HCT116 (cell line): ENCODE measurements around the gene GNG4. TPM values are rescaled to one million over a fixed set of nuclear protein-coding genes. Genes with fewer than 3 reads are reported as not detected.

Source experiments
- ATAC-seq: fragments of 200-7000 bp; cut with Tn5 transposase; 2 replicates; pipeline ENCODE4 v1.9.1; 2020; ENCODE audit warnings: mild to moderate bottlenecking, moderate library complexity
- BruUV-seq: library from RNA; stranded (reverse); fragments of 400-500 nt; replicated peaks from 2 replicates; lab custom pipeline; 2021; lab: Mats Ljungman, UMichigan
- CTCF ChIA-PET: fragments of 300-600 bp; sonication (Branson Sonifier 250); formaldehyde crosslinking; loops from one replicate; lab custom pipeline; 2021; ENCODE audit warnings: antibody characterized with exemption; lab: Charles Lee
- POLR2A ChIA-PET: fragments of 300-600, 350-600 bp; sonication (Branson Sonifier 250); formaldehyde crosslinking; loops from one replicate; lab custom pipeline; 2021; ENCODE audit warnings: antibody characterized with exemption; lab: Charles Lee
- RAD21 ChIA-PET, 2 experiments: fragments of 300-600 bp; sonication (Branson Sonifier 250); formaldehyde crosslinking; loops; one replicate each; lab custom pipeline; 2023; ENCODE audit warnings: low total read pairs in 2 of 2; ENCODE audit not compliant: uncharacterized antibody in 2 of 2, unreplicated experiment in 2 of 2, low non-redundant PET in 1 of 2; lab: Charles Lee
- DNase-seq: peaks from one replicate; pipeline ENCODE4 v3.0.0-alpha.2; 2010; ENCODE audit warnings: low read depth, low spot score
- H2AFZ ChIP-seq: fragments of 200-600 bp; shearing (Covaris generic), sonication (generic); 2 replicates; pipeline ENCODE4 v1.6.1; 2017; ENCODE audit warnings: low read depth, mixed run types, mixed read lengths, antibody characterized with exemption, low read length; ENCODE audit not compliant: poor library complexity, severe bottlenecking
- H3K27ac ChIP-seq: 2 replicates; pipeline ENCODE4 v1.5.1; 2012; ENCODE audit warnings: low read depth, low read length
- H3K27me3 ChIP-seq: fragments of 200-600 bp; sonication (generic); 2 replicates; pipeline ENCODE4 v1.6.1; 2016; ENCODE audit warnings: mixed run types, low read length, mixed read lengths; ENCODE audit not compliant: insufficient read depth
- H3K36me3 ChIP-seq, 2 experiments: fragments of 200-500 bp in 1 of 2; fragments of 200-600 bp in 1 of 2; sonication (Bioruptor generic) in 1 of 2; sonication (generic) in 1 of 2; 2 replicates each; pipeline versions ENCODE4 v1.5.1 to v1.6.1; 2014 to 2016; ENCODE audit warnings: low read length in 2 of 2, inconsistent platforms in 1 of 2, mixed read lengths in 1 of 2, mixed run types in 1 of 2; ENCODE audit not compliant: insufficient read depth in 2 of 2, control insufficient read depth in 1 of 2
- H3K4me1 ChIP-seq, 2 experiments: fragments of 200-600 bp in 1 of 2; sonication (generic) in 1 of 2; 2 replicates each; pipeline versions ENCODE4 v1.5.1 to v1.6.1; 2012 to 2017; ENCODE audit warnings: low read length in 2 of 2, inconsistent platforms in 1 of 2, mild to moderate bottlenecking in 1 of 2, mixed read lengths in 1 of 2, mixed run types in 1 of 2, moderate library complexity in 1 of 2; ENCODE audit not compliant: insufficient read depth in 2 of 2, control insufficient read depth in 1 of 2
- H3K4me2 ChIP-seq: fragments of 200-600 bp; sonication (generic); 2 replicates; pipeline ENCODE4 v1.6.1; 2017; ENCODE audit warnings: mixed run types, low read length, mixed read lengths
- H3K4me3 ChIP-seq, 2 experiments: fragments of 200-600 bp in 1 of 2; sonication (generic) in 1 of 2; replicated peaks in 1 of 2; 2 replicates each; pipeline ENCODE4 v1.5.1; 2011 to 2016; ENCODE audit warnings: low read length in 2 of 2, control low read depth in 1 of 2, low read depth in 1 of 2, mild to moderate bottlenecking in 1 of 2, mixed read lengths in 1 of 2, mixed run types in 1 of 2
- H3K79me2 ChIP-seq: fragments of 200-600 bp; sonication (generic); 2 replicates; pipeline ENCODE4 v1.6.1; 2017; ENCODE audit warnings: mild to moderate bottlenecking, mixed run types, low read length, moderate library complexity, mixed read lengths; ENCODE audit not compliant: insufficient read depth
- H3K9ac ChIP-seq: fragments of 200-600 bp; sonication (generic); 2 replicates; pipeline ENCODE4 v1.6.1; 2016; ENCODE audit warnings: low read length, mixed read lengths
- H3K9me2 ChIP-seq: fragments of 200-600 bp; sonication (generic), shearing (Covaris generic); 2 replicates; pipeline ENCODE4 v1.6.1; 2017; ENCODE audit warnings: mixed run types, mild to moderate bottlenecking, moderate library complexity; ENCODE audit not compliant: insufficient read depth
- H3K9me3 ChIP-seq, 2 experiments: fragments of 200-500 bp in 1 of 2; fragments of 200-600 bp in 1 of 2; sonication (Bioruptor generic) in 1 of 2; sonication (generic) in 1 of 2; 2 replicates each; pipeline ENCODE4 v1.6.1; 2014 to 2017; ENCODE audit warnings: low read length in 2 of 2, mixed read lengths in 2 of 2, inconsistent platforms in 1 of 2, low read depth in 1 of 2, mild to moderate bottlenecking in 1 of 2, mixed run types in 1 of 2, moderate library complexity in 1 of 2; ENCODE audit not compliant: control insufficient read depth in 1 of 2, insufficient read depth in 1 of 2
- H4K20me1 ChIP-seq: fragments of 200-600 bp; sonication (generic), shearing (Covaris generic); 2 replicates; pipeline ENCODE4 v1.6.1; 2017; ENCODE audit warnings: mixed run types, mild to moderate bottlenecking, moderate library complexity; ENCODE audit not compliant: insufficient read depth
- CBX3 ChIP-seq: IDR thresholded peaks from 2 replicates; pipeline ENCODE4 v1.6.1; 2012; ENCODE audit warnings: low read depth
- CTCF ChIP-seq, 3 experiments: fragments of 200-600 bp in 1 of 3; sonication (generic) in 1 of 3; IDR thresholded peaks in 2 of 3; conservative IDR thresholded peaks in 1 of 3; 2 replicates each; pipeline ENCODE4 v1.5.1; 2012 to 2017; ENCODE audit warnings: low read depth in 2 of 3, low read length in 2 of 3, antibody characterized with exemption in 1 of 3, borderline replicate concordance in 1 of 3, control low read depth in 1 of 3, mild to moderate bottlenecking in 1 of 3, mixed read lengths in 1 of 3, mixed run types in 1 of 3, moderate library complexity in 1 of 3; ENCODE audit not compliant: insufficient read depth in 1 of 3
- EGR1 ChIP-seq: IDR thresholded peaks from 2 replicates; pipeline ENCODE4 v1.6.1; 2012; ENCODE audit warnings: low read depth
- ELF1 ChIP-seq: IDR thresholded peaks from 2 replicates; pipeline ENCODE4 v1.6.1; 2012; ENCODE audit warnings: low read depth, borderline replicate concordance
- EZH2phosphoT487 ChIP-seq: fragments of 200-600 bp; IDR thresholded peaks from 2 replicates; pipeline ENCODE4 v1.6.1; 2018; ENCODE audit warnings: antibody characterized with exemption, borderline replicate concordance
- JUND ChIP-seq: IDR thresholded peaks from 2 replicates; pipeline ENCODE4 v1.6.1; 2012
- POLR2A ChIP-seq: IDR thresholded peaks from 2 replicates; pipeline ENCODE4 v1.7.0; 2011; ENCODE audit warnings: borderline replicate concordance; ENCODE audit not compliant: insufficient read depth, insufficient read length; ENCODE audit errors: extremely low read depth
- RAD21 ChIP-seq: IDR thresholded peaks from 2 replicates; pipeline ENCODE4 v1.6.1; 2012; ENCODE audit warnings: low read depth, mild to moderate bottlenecking
- REST ChIP-seq: IDR thresholded peaks from 2 replicates; pipeline ENCODE4 v1.6.1; 2012; ENCODE audit warnings: low read depth
- SIN3A ChIP-seq: IDR thresholded peaks from 2 replicates; pipeline ENCODE4 v1.6.1; 2012; ENCODE audit warnings: low read depth
- SP1 ChIP-seq: IDR thresholded peaks from 2 replicates; pipeline ENCODE4 v1.6.1; 2012; ENCODE audit warnings: low read depth
- SRF ChIP-seq: IDR thresholded peaks from 2 replicates; pipeline ENCODE4 v1.6.1; 2012; ENCODE audit warnings: low read depth
- ZFX ChIP-seq: fragments of 450-650 bp; IDR thresholded peaks from 2 replicates; pipeline ENCODE4 v1.6.1; 2017
- ZNF274 ChIP-seq: fragments of 200-500 bp; sonication (Bioruptor generic); IDR thresholded peaks from 2 replicates; pipeline ENCODE4 v1.6.1; 2014; ENCODE audit warnings: mild to moderate bottlenecking, low read depth, low read length, inconsistent platforms
- intact Hi-C: fragments of 100-400 bp; cut with micrococcal nuclease; formaldehyde crosslinking; loops from 2 replicates; pipeline ENCODE4 v1.10.0; 2022
- total RNA-seq: library from RNA; stranded (reverse); gene quantifications from one replicate; pipeline ENCODE4 v1.2.1, GENCODE V29; 2021; ENCODE audit not compliant: unreplicated experiment
- TF ChIP-seq, protein P1 (sequence below): IDR thresholded peaks from 2 replicates; pipeline ENCODE4 v1.6.1; 2011; ENCODE audit warnings: mild to moderate bottlenecking, low read length, moderate library complexity; ENCODE audit not compliant: insufficient replicate concordance; ENCODE audit errors: extremely low read depth

Gene GNG4
- total RNA-seq, 1 experiment from 2014 or later, result 10.6 TPM

- H3K4me3 ChIP-seq, result no peak overlapping the region
- no peak overlapping the region for H2AFZ ChIP-seq
- DNase-seq (no peak), ATAC-seq (no peak)
- no peaks in the 10 kb centered on the region for H3K79me2 ChIP-seq
- H3K27me3 ChIP-seq, result no peaks in the 10 kb centered on the region
- ChIA-PET POLR2A (no interaction called here), CTCF (interaction anchor here (1.0 to 1.6 kb wide), 2 partner anchors 18 to 174 kb away, joined by 4 read pairs; no protein-coding TSS in a partner anchor), RAD21 (no interaction called here)
- H3K36me3 ChIP-seq, result no peaks in the 10 kb centered on the region
- H3K9ac ChIP-seq, result no peak overlapping the region
- TF ChIP-seq CTCF (IDR thresholded peaks at IDR 0.05 in 2 of 3, conservative IDR thresholded peaks at IDR 0.05 in 1 of 3; ENCODE audit: borderline replicate concordance in 1 of 3, insufficient read depth in 1 of 3, low read depth in 2 of 3, low read length in 2 of 3) (no peak), POLR2A (no peak)
- no peaks in the 10 kb centered on the region for H3K9me3 ChIP-seq
- no peaks in the 10 kb centered on the region for H4K20me1 ChIP-seq
- intact Hi-C loops, result no loop called here
- H3K9me2 ChIP-seq, result no peaks in the 10 kb centered on the region
- no peaks in the 10 kb centered on the region for H3K4me1 ChIP-seq
- H3K4me2 ChIP-seq, result no peak overlapping the region
- H3K27ac ChIP-seq, result no peak overlapping the region
- no TSS peak for BruUV-seq
Observed at GRCh38 chr1:235556807-235557206, 92.8 kb downstream of the GNG4 start.

GRCh38 chr1:235553112-235553551 lies 96.5 kb downstream of the GNG4 start:
- intact Hi-C loops, result no loop called here
- ChIA-PET POLR2A (no interaction called here), CTCF (interaction anchor here (1.2 kb wide), 1 partner anchor 418 kb away, joined by 3 read pairs; no protein-coding TSS in a partner anchor), RAD21 (no interaction called here)
- no peaks in the 10 kb centered on the region for H3K9me3 ChIP-seq
- BruUV-seq, result no TSS peak
- H3K36me3 ChIP-seq, result no peaks in the 10 kb centered on the region
- no peak for ATAC-seq
- no peaks in the 10 kb centered on the region for H3K4me1 ChIP-seq
- no peaks in the 10 kb centered on the region for H3K9me2 ChIP-seq
- H3K79me2 ChIP-seq, result no peaks in the 10 kb centered on the region
- H3K27me3 ChIP-seq, result no peaks in the 10 kb centered on the region
- no peak overlapping the region for H3K9ac ChIP-seq
- H4K20me1 ChIP-seq, result no peaks in the 10 kb centered on the region
- no peak overlapping the region for H3K4me3 ChIP-seq
- H3K4me2 ChIP-seq, result no peak overlapping the region
- no peak for DNase-seq
- H3K27ac ChIP-seq, result no peak overlapping the region
- no peak overlapping the region for H2AFZ ChIP-seq
- no peak for TF ChIP-seq SP1
- TF ChIP-seq ZFX, result no peak
- no peak for TF ChIP-seq ELF1
- no peak for TF ChIP-seq EGR1
- TF ChIP-seq SIN3A, result no peak
- TF ChIP-seq RAD21, result no peak
- TF ChIP-seq JUND, result no peak
- TF ChIP-seq ZNF274, result no peak
- no peak for TF ChIP-seq REST
- TF ChIP-seq EZH2phosphoT487, result no peak
- no peak for TF ChIP-seq SRF
- TF ChIP-seq, protein P1, sequence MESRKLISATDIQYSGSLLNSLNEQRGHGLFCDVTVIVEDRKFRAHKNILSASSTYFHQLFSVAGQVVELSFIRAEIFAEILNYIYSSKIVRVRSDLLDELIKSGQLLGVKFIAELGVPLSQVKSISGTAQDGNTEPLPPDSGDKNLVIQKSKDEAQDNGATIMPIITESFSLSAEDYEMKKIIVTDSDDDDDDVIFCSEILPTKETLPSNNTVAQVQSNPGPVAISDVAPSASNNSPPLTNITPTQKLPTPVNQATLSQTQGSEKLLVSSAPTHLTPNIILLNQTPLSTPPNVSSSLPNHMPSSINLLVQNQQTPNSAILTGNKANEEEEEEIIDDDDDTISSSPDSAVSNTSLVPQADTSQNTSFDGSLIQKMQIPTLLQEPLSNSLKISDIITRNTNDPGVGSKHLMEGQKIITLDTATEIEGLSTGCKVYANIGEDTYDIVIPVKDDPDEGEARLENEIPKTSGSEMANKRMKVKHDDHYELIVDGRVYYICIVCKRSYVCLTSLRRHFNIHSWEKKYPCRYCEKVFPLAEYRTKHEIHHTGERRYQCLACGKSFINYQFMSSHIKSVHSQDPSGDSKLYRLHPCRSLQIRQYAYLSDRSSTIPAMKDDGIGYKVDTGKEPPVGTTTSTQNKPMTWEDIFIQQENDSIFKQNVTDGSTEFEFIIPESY, result no peak
- no peak for TF ChIP-seq CBX3
